HG02642 (cell line): ENCODE data around the gene FAIM2.

Experiments used
- ATAC-seq: cut with Tn5 transposase; IDR thresholded peaks from one replicate; pipeline ENCODE4 v1.9.1; 2021; ENCODE audit warnings: mild to moderate bottlenecking; ENCODE audit not compliant: unreplicated experiment, poor library complexity

FAIM2 gene

DNA sequence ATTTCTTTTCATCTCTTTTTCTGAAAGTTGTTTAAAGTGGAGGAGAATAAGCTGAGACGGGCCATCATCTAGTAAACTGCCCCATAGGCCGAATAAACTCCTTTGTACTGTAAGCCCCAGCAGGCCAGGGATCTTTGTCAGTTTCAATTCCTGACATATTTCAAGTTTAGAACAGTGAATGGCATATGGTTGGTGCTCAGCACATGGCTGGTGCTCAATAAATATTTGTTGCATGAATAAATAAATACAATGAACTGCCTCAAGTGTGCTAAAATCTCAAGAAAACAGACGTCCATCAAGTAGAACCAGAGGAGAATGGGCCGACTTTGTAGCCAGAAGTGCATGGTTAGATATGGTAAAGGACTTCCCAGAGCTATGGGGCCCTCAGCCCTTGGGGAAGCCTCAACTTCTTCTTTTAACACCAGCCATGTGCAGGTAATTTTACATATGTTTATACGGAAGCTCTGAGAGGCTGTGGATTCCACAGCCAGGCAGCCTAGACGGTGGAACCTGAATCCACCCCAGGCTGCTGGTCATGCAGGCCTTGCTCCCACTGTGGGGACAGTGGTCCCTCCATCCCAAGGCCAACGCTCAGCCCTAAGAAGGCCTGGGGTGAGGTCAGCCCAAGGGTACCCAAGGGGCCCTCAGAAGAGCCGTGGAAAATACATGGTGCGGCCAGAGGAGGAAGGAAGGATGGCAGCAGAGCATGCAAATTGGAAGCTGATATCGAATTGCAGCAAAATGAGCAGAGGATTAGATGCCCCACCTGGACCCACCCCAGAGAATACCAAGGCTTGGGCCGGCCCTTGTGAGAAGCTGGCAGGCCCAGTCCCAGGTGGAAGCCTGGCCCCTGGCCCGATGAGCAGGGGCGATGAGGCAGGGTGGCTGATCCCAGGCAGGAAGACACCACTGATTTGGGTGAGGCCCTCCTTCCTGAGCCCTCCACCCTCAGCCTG is 38.1 kb upstream of the FAIM2 start:
- no peak for ATAC-seq

DNA sequence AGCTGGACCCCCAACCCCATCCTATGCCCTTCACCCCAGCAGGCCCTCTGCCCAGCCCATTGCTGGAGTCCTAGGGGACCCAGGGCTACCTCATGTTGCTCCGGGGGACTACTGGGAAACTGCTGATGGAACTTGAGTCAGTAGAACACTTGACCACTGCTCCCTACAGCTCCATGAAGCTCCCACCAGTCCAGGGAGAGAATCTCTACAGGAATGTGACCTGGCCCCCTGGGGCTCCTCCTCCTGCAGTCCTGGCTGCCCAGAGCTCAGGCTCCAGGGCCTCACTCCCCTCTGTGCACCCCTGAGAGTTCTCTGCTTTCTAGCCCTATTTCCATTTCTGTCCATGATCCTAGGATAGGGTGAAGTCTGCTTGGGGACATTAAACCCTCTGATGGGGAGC is 36.0 kb upstream of the FAIM2 start:
- ATAC-seq = no peak

GRCh38 chr12:49939307-49939706 is 35.6 kb upstream of the FAIM2 start:
- no peak for ATAC-seq

DNA sequence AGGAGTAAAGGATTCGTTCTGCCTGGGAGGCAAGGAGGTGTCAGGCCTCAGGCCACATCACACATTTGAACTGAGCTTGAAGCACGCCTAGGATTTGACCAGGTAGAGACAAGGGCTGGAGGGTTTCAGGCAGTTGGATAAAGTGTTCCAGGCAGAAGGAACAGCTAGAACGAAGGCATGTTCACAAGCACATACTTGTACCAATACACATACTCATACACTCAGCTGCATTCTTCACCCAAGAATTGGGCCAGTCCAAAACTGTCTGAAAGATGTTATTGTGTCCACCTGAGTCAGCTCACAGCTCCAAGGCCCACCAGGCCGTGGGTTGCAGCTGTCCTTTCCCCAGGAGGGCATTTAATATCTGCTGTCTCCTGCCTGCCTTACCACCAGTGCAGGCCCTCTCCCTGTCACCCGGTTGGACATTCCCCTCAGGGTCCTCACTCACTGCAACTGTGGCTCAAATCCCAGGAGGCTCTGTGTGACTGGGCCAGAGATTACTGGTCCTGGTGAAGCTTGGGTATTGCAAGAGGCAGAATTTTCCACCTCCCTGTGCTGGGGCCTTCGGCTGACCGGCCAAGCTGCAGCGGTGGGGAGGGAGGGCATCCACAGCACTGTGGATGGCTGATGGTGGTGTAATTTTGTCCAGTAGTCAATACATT is 34.1 kb upstream of the FAIM2 start:
- no peak for ATAC-seq

- no peak for ATAC-seq
These were observed 33.2 kb upstream of the FAIM2 start for GRCh38 chr12:49936925-49937324.

GRCh38 chr12:49934505-49934904 is 30.8 kb upstream of the FAIM2 start:
- no peak for ATAC-seq

DNA sequence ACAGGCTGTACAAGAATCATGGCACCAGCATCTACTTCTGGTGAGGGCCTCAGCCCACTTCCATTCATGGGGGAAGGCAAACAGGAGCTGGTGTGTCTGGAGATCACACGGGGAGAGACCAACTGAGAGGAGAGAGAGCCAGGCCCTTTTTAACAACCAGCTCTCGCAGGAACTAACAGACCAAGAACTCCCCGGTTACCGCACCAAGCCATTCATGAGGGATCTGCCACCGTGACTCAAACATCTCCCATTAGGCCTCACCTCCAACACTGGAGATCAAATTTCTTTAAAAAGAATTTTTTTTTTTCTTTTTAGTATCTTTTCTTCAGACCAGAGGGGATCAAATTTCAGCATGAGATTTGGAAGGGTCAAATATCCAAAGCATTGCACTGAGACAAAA is 30.1 kb upstream of the FAIM2 start:
- no peak for ATAC-seq

DNA sequence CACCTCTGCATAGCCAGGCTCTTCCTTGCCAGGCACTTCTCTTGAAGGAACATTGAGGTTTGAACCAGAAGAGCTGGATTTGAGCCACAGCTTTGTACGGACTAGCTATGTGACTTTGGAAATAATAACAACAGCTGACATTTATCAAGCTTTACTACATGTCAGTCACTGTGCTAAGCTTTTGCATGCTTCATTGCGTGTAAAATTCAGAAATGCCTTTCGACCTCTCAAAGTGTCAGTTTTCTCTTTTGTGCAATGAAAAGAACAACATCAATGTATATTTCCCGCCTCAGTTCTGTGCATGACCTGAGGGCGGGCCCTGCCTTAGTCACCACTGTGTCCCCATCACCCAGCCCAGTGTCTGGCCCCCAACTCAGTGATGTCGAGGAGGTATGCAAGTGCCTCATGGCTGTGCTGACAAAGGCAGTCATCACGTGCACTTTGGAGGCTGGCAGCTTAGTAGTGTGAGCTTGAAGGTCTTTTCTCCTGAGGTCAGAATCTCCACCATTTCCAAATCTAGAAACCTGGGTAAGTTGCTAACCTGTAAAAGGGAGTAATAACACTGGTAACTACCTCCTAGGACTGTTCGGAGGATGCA is 28.9 kb upstream of the FAIM2 start:
- ATAC-seq = no peak

GRCh38 chr12:49932023-49932422 is 28.3 kb upstream of the FAIM2 start:
- ATAC-seq = no peak

GRCh38 chr12:49930515-49931288 is 27.0 kb upstream of the FAIM2 start:
- ATAC-seq = no peak

DNA sequence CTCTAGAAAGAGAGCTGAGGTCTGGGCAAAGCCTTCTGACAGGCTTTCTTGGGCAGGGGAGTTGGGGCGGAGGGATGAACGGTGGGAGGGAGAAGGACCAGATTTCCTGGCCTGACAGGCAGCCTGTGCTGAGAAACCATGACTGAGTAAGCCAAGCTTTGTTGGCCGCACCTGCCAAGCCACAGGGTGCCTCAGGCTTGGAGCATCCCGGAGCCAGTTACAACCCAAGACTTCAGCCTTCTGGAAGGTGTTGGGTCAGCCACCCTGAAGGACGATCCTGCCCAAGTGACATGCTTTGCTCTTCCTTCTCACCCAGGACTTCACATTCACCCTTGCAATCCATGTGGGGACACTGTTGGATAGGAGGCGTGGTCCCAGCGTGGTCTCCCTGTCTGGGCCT is 25.9 kb upstream of the FAIM2 start:
- ATAC-seq = no peak

DNA sequence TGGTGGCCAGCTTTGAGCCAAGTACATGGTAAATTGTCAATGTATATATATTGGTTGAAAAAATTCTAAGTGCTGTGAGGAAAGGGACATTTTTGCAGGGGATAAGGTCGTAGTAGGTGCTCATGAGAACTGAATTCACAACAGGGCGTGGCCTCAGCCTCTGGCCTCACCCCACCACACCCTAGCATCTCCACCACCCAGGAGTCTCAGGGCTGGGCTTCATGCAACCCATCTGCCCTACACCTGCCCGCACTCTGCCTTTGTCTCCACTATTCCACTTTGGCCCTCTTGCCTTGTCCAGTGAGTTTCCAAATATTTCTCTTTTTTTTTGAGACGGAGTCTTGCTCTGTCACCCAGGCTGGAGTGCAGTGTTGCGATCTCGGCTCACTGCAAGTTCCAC is 24.8 kb upstream of the FAIM2 start:
- no peak for ATAC-seq

DNA sequence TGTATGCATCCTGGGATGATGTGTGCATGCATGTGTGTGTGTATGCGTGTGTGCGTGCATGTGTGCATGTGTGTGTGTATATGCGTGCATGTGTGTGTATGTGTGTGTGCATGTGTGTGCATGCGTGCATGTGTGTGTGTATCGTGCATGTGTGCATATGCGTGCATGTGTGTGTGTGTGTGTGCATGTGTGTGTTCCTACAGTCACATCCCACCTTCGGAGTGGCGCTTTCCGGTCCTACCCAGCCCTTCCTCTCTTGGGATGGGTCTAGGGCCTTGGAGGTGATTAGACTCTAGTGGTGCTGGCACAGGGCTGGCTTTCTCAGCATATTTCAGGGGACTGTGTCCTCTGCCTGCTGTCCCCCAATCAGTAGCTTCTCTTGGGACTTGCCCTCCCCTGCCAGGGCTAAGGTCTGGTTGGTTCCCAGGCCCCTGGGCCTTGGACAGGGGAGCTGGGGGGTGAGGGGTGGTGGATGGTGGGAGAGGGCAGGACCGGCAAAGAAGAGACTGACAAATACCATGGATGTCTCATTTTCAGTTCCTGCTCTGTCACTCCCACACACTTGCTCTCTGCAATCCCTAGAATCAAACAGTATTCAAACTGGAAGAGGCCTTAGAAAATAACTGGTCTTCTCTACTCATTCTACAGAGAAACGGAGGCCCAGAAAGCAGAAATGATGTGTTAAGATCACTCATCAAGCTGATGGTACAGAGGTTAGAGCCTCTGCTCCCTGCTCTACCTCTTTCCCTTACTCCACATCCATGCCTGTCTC is 21.9 kb upstream of the FAIM2 start:
- ATAC-seq = no peak

DNA sequence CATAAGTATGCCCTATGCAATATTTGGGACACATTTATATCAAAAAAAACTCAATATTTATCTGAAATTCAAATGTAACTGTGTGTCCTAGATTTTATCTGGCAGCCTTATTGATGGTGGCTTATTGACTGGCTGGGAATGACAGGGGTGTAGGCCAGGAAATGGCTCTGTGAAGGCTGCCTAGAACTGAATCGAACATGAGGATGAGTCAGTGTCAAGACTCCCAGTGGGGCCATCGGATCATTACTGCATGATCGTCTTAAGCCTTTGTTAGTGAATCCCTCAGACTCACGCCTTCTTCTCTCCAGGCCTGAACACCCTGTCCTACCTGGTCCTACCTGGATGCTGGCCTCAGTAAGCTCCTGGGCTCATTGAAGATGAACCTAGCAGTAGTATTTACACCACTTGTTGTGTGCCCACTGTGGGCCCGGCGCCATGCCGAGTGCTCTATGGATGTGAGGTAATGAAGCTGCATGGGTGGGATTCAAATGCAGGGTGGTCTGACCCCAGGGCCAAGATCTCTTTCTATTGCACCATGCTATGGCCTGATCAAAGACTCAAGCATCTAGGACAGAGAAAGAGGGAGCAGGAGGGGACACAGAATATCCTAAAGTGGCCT is 21.0 kb upstream of the FAIM2 start:
- no peak for ATAC-seq

DNA sequence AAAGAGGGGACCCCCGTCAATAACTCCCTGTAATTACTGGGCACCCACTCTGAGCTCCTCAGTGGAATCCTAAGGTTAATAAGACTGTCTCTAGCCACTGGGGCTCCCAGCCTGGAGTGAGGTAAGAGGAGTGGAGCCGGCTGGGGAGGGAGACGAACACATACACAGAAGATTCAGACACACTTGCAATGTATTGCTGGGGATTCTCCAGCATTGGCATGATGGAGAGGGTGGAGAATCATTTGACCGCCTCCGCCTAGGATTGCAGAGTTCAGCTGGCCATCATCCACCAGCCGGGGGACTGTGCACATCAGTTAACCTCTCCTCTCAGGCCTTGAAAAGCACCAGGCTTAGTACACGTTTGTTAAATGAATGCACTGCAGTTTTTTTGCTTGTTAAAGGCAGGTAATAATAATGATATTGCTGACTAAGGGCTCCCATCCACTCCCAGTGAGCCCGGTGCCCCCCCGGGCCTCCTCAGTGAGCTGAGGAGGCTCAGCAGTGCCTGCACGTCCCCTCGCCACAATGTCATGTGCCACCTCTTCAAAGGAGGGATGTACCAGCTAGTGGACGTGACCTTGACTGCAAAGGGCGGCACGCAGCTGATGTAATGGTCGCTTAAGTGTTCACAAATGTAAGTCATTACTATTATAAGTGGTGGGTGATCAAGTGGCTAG is 20.3 kb upstream of the FAIM2 start:
- ATAC-seq = no peak

DNA sequence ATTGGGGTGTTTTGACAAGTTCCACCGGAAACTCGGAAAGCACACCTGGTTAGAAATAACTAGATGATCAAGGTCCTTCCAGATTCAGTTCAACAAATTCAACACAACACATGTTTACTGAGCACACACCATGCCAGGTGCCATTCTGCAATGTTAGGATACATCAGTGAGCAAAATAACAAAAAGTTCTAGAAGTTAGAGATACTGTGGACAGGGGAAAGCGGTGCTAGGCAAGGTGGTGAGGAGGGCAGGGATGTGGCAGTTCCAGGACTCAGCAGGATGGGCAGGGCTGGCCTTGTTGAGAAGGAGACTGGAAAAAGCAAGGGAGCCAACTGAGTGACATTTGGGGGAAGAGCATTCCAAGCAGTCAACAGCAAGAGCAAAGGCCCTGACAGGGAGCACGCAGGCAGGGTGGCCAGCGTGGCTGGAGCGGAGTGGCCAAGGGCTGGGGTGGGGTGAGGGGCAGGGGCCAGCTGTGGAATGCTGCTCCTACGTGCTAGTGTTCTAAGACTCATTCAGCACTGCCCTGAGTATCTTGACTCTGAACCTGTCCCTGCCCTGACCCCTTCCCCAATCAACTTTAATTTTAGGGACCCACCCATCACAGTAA is 19.4 kb upstream of the FAIM2 start:
- no peak for ATAC-seq

DNA sequence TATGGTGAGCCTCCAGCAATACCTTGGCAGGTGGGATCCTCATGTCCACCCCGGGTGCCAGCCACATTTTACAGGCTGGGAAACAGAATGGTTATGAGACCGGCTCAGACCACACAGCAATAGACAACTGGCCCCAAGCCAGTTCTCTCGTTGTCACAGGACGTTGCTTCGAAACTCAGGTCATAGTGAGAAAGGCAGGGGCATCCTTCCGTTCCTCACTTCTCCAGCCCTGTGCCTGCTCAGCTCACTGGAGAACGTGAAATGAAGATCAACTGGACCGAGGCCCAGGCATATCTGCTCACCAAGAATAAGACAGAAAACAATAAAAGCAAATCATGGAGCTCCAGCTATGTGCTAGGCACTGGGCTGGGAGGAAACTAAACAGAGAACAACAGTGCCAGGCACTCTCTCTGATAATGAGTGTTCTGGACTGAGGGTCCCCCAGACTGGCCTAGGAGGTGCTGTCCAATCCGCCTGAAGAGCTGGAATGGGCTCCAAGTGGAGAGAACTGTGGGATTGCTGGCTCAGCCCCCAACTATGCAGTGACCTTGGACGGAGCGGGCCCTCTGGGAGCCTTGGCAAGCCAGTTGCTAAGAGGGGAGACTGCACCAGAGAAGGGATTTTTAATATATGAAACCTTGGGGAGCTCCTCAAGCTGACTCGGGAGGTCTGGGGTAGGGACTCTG is 18.8 kb upstream of the FAIM2 start:
- no peak for ATAC-seq

GRCh38 chr12:49921936-49922335 is 18.2 kb upstream of the FAIM2 start:
- ATAC-seq = no peak
